Measurements from ENCODE around the gene CACNB1.
A peak's percentile ranks its signal among the peaks of the same experiment; 100 is the strongest.
"Not testable (repeated sequence)": the region's sequence is repeated elsewhere in the genome, so short reads cannot be mapped to it uniquely, and the experiment has no call there.

CACNB1 gene

GRCh38 chr17:39174920-39175694 lies 22.4 kb downstream of the CACNB1 start:
- DNase-seq (ENCODE audit: low read depth in 2 of 2): peak; percentile 45 to 53

- no peak for DNase-seq (ENCODE audit: low read depth in 2 of 2)
Measured at GRCh38 chr17:39173526-39174274, 23.8 kb downstream of the CACNB1 start.

DNA sequence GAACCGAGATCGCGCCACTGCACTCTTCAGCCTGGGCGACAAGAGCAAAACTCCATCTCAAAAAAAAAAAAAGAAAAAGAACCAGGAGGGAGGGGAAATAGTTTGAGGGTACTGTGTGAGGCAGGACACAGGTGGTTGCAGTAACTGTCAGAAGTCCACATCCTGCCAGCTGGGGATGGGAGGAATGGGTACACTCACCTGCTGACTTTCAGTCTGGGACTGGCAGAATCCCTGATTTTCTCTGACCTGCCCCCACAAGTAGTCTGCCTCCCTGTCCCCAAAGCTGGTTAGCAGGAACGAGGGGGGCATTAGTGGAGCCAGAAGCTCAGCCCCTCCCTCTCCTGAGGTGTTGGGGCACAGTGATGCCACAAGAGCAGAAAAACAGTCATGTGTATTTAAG lies 24.4 kb downstream of the CACNB1 start:
- DNase-seq (ENCODE audit: low read depth in 2 of 2): no peak

DNA sequence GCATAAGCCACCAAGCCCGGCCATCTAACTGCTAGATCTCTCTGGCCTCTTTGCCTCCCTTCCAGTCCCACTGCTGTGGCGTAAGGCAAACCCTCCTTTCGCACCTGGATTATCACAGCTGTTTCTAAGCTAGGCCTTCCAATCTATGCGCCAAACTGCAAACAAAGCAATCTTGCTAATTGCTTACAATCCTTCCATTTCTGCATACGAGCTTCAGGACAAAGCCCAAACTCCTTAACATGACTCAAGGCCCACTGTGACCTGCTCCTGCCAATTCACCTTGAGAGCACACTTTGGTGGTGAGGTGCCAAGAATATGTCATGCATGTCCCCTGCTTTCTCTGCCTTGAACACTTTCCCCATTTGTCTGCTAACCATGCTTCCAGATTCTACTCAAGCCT lies 25.5 kb downstream of the CACNB1 start:
- DNase-seq (ENCODE audit: low read depth in 2 of 2): no peak

DNA sequence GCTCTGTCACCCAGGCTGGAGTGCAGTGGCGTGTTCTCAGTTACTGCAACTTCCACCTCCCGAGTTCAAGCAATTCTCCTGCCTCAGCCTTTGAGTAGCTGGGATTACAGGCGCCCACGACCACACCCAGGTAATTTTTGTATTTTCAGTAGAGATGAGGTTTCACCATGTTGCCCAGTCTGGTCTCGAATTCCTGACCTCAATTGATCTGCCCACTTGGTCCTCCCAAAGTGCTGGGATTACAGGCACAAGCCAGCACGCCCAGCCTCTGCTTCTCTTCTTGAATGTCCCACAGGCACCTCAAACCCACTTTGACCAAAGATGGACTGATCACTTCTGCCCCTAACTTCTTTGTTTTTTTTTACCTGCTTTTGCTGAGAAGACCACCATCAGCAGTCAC lies 26.9 kb downstream of the CACNB1 start:
- no peak for DNase-seq (ENCODE audit: low read depth in 2 of 2)

DNA sequence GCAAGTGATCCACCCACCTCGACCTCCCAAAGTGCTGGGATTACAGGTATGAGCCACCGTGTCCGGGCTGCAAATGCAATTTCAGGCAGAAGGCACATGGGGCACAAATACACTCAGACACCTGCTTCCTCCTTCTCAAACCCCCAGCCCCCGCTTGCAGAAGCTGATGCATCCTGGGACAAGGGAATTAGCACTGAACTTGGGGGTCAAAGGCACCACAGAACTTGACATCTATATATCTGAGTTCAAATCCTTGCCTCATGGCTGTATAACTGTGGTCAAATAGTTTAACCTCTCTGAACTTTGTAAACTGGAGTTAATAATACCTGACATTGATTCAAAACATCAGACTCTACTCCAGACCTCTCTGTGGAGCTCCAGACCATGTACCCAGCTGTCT lies 27.4 kb downstream of the CACNB1 start:
- DNase-seq (ENCODE audit: low read depth in 2 of 2): no peak

DNA sequence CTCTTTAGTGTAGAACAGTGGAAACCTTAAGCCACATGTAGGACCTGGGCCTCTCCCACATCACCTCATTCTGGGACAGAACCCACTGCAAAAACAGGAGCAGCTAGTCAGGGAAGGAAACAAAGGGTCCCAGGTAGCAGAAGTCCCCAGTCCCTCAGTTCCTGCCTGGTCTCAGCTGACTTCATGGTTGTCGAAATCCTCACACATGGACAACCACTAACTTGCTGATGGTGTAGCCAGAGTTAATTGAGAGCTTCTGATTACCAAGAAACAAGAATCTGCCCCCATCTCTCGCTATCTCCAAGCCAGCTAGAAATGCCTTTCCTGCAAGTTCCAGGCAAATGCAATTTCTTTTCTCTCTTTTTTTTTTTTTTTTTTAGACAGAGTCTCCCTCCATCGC lies 28.0 kb downstream of the CACNB1 start:
- no peak for DNase-seq (ENCODE audit: low read depth in 2 of 2)

DNA sequence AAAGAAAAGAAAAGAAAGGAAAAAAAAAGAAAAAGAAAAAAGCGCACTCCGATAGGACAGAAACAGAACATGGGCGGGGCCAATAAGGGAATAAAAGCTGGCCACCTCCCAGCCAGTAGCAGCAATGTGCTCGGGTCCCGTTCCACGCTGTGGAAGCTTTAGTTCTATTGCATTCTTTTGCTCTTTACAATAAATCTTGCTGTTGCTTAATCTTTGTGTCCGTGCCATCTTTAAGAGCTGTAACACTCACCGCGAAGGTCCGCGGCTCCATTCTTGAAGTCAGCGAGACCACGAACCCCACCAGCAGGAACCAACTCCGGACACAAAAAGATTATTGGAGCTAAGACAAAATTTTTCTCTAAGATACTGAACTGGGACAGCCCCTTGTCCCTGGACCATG lies 28.4 kb downstream of the CACNB1 start:
- no peak for DNase-seq (ENCODE audit: low read depth in 2 of 2)

- DNase-seq (ENCODE audit: low read depth in 2 of 2): not testable (repeated sequence)
Measured at GRCh38 chr17:39168503-39168902, 29.0 kb downstream of the CACNB1 start.

DNA sequence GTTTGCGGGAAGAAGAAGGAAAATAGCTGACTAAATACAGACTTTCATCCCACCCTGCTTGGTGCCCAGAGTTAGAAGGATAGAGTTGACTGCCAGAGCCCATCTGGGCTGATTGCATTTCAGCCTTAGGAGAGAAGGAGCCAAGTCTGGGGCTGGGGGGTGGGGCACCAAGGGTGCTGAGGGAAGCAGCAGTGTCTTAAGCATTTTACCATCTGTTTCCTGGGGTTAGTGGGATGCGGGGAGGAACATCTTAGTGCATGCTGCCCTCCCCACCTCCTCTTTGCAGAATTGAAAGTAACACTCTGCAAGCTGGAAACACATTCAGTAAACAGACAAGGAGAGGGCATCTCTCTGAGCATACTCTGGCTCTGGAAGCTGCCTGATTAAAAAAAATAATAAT lies 30.0 kb downstream of the CACNB1 start:
- no peak for DNase-seq (ENCODE audit: low read depth in 2 of 2)

GRCh38 chr17:39166437-39167335 lies 30.8 kb downstream of the CACNB1 start:
- no peak for DNase-seq (ENCODE audit: low read depth in 2 of 2)

- DNase-seq (ENCODE audit: low read depth in 2 of 2): no peak
Measured at GRCh38 chr17:39165841-39166349, 31.6 kb downstream of the CACNB1 start, which contains the start of gene ARL5C. Gene ARL5C, minus strand, starts transcription at chr17:39166161. Its CDS starts 401 bp downstream, at chr17:39165760.

GRCh38 chr17:39165178-39165840 lies 32.2 kb downstream of the CACNB1 start:
- DNase-seq (ENCODE audit: low read depth in 2 of 2): no peak

GRCh38 chr17:39164675-39165143 lies 32.8 kb downstream of the CACNB1 start:
- peak; percentile 53 to 58 for DNase-seq (ENCODE audit: low read depth in 2 of 2)

GRCh38 chr17:39161962-39162361 lies 35.5 kb downstream of the CACNB1 start:
- DNase-seq (ENCODE audit: low read depth in 2 of 2): no peak

GRCh38 chr17:39158623-39159022 lies 38.8 kb downstream of the CACNB1 start:
- DNase-seq (ENCODE audit: low read depth in 2 of 2): no peak

- no peak for DNase-seq (ENCODE audit: low read depth in 2 of 2)
Measured at GRCh38 chr17:39156491-39156890, 41.0 kb downstream of the CACNB1 start.

DNA sequence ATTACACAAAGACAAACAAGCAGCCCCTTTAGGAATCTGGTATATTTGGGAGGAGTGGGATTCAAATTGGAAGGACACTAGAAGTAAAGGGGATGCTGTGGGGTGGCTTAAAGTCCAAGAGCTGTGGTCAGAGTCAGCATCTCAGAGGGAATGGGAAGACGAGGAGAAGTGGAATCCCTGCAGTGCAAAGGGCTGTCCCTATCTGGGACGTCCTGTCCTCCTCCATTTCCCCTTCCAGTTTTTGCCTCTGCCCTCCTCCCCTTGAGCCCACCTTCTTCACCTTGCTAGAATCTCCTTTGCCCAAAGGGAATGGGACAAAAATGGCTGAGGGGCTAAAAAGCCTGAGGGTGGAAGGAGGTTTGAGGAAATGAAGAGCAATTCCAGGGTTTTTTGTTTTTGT lies 41.8 kb downstream of the CACNB1 start:
- no peak for DNase-seq (ENCODE audit: low read depth in 2 of 2)

- peak; percentile 87 to 89 for DNase-seq (ENCODE audit: low read depth in 2 of 2)
Measured at GRCh38 chr17:39153599-39154051, 43.8 kb downstream of the CACNB1 start.

GRCh38 chr17:39151943-39152818 lies 45.3 kb downstream of the CACNB1 start:
- DNase-seq (ENCODE audit: low read depth in 2 of 2): no peak
